K562 (cell line): ENCODE measurements around the gene SLC25A45.

ENCODE experiments used
- NR2C2 ChIP-seq, 2 experiments: fragments of 200-800 bp in 1 of 2; sonication (Bioruptor generic) in 1 of 2; sonication (generic) in 1 of 2; formaldehyde crosslinking in 1 of 2; IDR thresholded peaks; 2 replicates each; pipeline versions ENCODE4 v1.6.1 to v1.8.0; 2016 to 2022; ENCODE audit warnings: mild to moderate bottlenecking in 1 of 2, missing compliant biosample characterization in 1 of 2, missing genetic modification characterization in 1 of 2, missing genetic modification reagents in 1 of 2
- RAD21 ChIP-seq, 2 experiments: fragments of 250-450 bp in 1 of 2; fragments of 450-650 bp in 1 of 2; sonication (Bioruptor Pico) in 1 of 2; formaldehyde crosslinking in 1 of 2; IDR thresholded peaks in 1 of 2; conservative IDR thresholded peaks in 1 of 2; 2 replicates each; pipeline versions ENCODE4 v1.4.0 to v1.8.0; 2020 to 2022; ENCODE audit warnings: mild to moderate bottlenecking in 2 of 2, moderate library complexity in 1 of 2

DNA sequence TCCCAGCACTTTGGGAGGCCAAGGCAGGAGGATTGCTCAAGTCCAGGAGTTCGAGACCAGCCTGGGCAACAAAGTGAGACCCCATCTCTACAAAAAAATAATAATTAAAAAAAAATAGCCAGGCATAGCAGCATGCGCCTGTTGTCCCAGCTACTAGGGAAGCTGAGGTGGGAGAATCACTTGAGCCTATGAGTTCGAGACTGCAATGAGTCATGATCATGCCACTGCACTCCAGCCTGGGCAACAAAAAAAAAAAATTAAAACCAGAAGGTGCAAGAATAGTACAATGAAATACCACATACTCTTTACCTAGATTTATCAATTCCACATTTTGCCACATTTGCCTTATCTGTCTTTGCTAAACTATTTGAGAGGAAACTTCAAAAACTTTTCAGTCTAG, 40.6 kb downstream of the SLC25A45 start:
- TF ChIP-seq NR2C2 (CRISPR knock-in tag; IDR thresholded peaks at IDR 0.05) (no peak), NR2C2 (tag; IDR thresholded peaks at IDR 0.05) (no peak), RAD21 (CRISPR knock-in tag; conservative IDR thresholded peaks at IDR 0.05 in 1 of 2, IDR thresholded peaks at IDR 0.05 in 1 of 2) (no peak)
